HCT116 (cell line): ENCODE data around the gene NOXA1. TPM values are rescaled to one million over a fixed set of nuclear protein-coding genes. Genes with fewer than 3 reads are reported as not detected.

Experiments
- ATAC-seq: fragments of 200-7000 bp; cut with Tn5 transposase; 2 replicates; pipeline ENCODE4 v1.9.1; 2020; ENCODE audit warnings: mild to moderate bottlenecking, moderate library complexity
- BruUV-seq: library from RNA; stranded (reverse); fragments of 400-500 nt; replicated peaks from 2 replicates; lab custom pipeline; 2021; lab: Mats Ljungman, UMichigan
- CTCF ChIA-PET: fragments of 300-600 bp; sonication (Branson Sonifier 250); formaldehyde crosslinking; loops from one replicate; lab custom pipeline; 2021; ENCODE audit warnings: antibody characterized with exemption; lab: Charles Lee
- POLR2A ChIA-PET: fragments of 300-600, 350-600 bp; sonication (Branson Sonifier 250); formaldehyde crosslinking; loops from one replicate; lab custom pipeline; 2021; ENCODE audit warnings: antibody characterized with exemption; lab: Charles Lee
- RAD21 ChIA-PET, 2 experiments: fragments of 300-600 bp; sonication (Branson Sonifier 250); formaldehyde crosslinking; loops; one replicate each; lab custom pipeline; 2023; ENCODE audit warnings: low total read pairs in 2 of 2; ENCODE audit not compliant: uncharacterized antibody in 2 of 2, unreplicated experiment in 2 of 2, low non-redundant PET in 1 of 2; lab: Charles Lee
- DNase-seq: peaks from one replicate; pipeline ENCODE4 v3.0.0-alpha.2; 2010; ENCODE audit warnings: low read depth, low spot score
- H2AFZ ChIP-seq: fragments of 200-600 bp; shearing (Covaris generic), sonication (generic); 2 replicates; pipeline ENCODE4 v1.6.1; 2017; ENCODE audit warnings: low read depth, mixed run types, mixed read lengths, antibody characterized with exemption, low read length; ENCODE audit not compliant: poor library complexity, severe bottlenecking
- H3K27ac ChIP-seq: 2 replicates; pipeline ENCODE4 v1.5.1; 2012; ENCODE audit warnings: low read depth, low read length
- H3K27me3 ChIP-seq: fragments of 200-600 bp; sonication (generic); 2 replicates; pipeline ENCODE4 v1.6.1; 2016; ENCODE audit warnings: mixed run types, low read length, mixed read lengths; ENCODE audit not compliant: insufficient read depth
- H3K36me3 ChIP-seq, 2 experiments: fragments of 200-500 bp in 1 of 2; fragments of 200-600 bp in 1 of 2; sonication (Bioruptor generic) in 1 of 2; sonication (generic) in 1 of 2; 2 replicates each; pipeline versions ENCODE4 v1.5.1 to v1.6.1; 2014 to 2016; ENCODE audit warnings: low read length in 2 of 2, inconsistent platforms in 1 of 2, mixed read lengths in 1 of 2, mixed run types in 1 of 2; ENCODE audit not compliant: insufficient read depth in 2 of 2, control insufficient read depth in 1 of 2
- H3K4me1 ChIP-seq, 2 experiments: fragments of 200-600 bp in 1 of 2; sonication (generic) in 1 of 2; 2 replicates each; pipeline versions ENCODE4 v1.5.1 to v1.6.1; 2012 to 2017; ENCODE audit warnings: low read length in 2 of 2, inconsistent platforms in 1 of 2, mild to moderate bottlenecking in 1 of 2, mixed read lengths in 1 of 2, mixed run types in 1 of 2, moderate library complexity in 1 of 2; ENCODE audit not compliant: insufficient read depth in 2 of 2, control insufficient read depth in 1 of 2
- H3K4me2 ChIP-seq: fragments of 200-600 bp; sonication (generic); 2 replicates; pipeline ENCODE4 v1.6.1; 2017; ENCODE audit warnings: mixed run types, low read length, mixed read lengths
- H3K4me3 ChIP-seq, 2 experiments: fragments of 200-600 bp in 1 of 2; sonication (generic) in 1 of 2; replicated peaks in 1 of 2; 2 replicates each; pipeline ENCODE4 v1.5.1; 2011 to 2016; ENCODE audit warnings: low read length in 2 of 2, control low read depth in 1 of 2, low read depth in 1 of 2, mild to moderate bottlenecking in 1 of 2, mixed read lengths in 1 of 2, mixed run types in 1 of 2
- H3K79me2 ChIP-seq: fragments of 200-600 bp; sonication (generic); 2 replicates; pipeline ENCODE4 v1.6.1; 2017; ENCODE audit warnings: mild to moderate bottlenecking, mixed run types, low read length, moderate library complexity, mixed read lengths; ENCODE audit not compliant: insufficient read depth
- H3K9ac ChIP-seq: fragments of 200-600 bp; sonication (generic); 2 replicates; pipeline ENCODE4 v1.6.1; 2016; ENCODE audit warnings: low read length, mixed read lengths
- H3K9me2 ChIP-seq: fragments of 200-600 bp; sonication (generic), shearing (Covaris generic); 2 replicates; pipeline ENCODE4 v1.6.1; 2017; ENCODE audit warnings: mixed run types, mild to moderate bottlenecking, moderate library complexity; ENCODE audit not compliant: insufficient read depth
- H3K9me3 ChIP-seq, 2 experiments: fragments of 200-500 bp in 1 of 2; fragments of 200-600 bp in 1 of 2; sonication (Bioruptor generic) in 1 of 2; sonication (generic) in 1 of 2; 2 replicates each; pipeline ENCODE4 v1.6.1; 2014 to 2017; ENCODE audit warnings: low read length in 2 of 2, mixed read lengths in 2 of 2, inconsistent platforms in 1 of 2, low read depth in 1 of 2, mild to moderate bottlenecking in 1 of 2, mixed run types in 1 of 2, moderate library complexity in 1 of 2; ENCODE audit not compliant: control insufficient read depth in 1 of 2, insufficient read depth in 1 of 2
- H4K20me1 ChIP-seq: fragments of 200-600 bp; sonication (generic), shearing (Covaris generic); 2 replicates; pipeline ENCODE4 v1.6.1; 2017; ENCODE audit warnings: mixed run types, mild to moderate bottlenecking, moderate library complexity; ENCODE audit not compliant: insufficient read depth
- CBX3 ChIP-seq: IDR thresholded peaks from 2 replicates; pipeline ENCODE4 v1.6.1; 2012; ENCODE audit warnings: low read depth
- CTCF ChIP-seq, 3 experiments: fragments of 200-600 bp in 1 of 3; sonication (generic) in 1 of 3; IDR thresholded peaks in 2 of 3; conservative IDR thresholded peaks in 1 of 3; 2 replicates each; pipeline ENCODE4 v1.5.1; 2012 to 2017; ENCODE audit warnings: low read depth in 2 of 3, low read length in 2 of 3, antibody characterized with exemption in 1 of 3, borderline replicate concordance in 1 of 3, control low read depth in 1 of 3, mild to moderate bottlenecking in 1 of 3, mixed read lengths in 1 of 3, mixed run types in 1 of 3, moderate library complexity in 1 of 3; ENCODE audit not compliant: insufficient read depth in 1 of 3
- ELF1 ChIP-seq: IDR thresholded peaks from 2 replicates; pipeline ENCODE4 v1.6.1; 2012; ENCODE audit warnings: low read depth, borderline replicate concordance
- EZH2phosphoT487 ChIP-seq: fragments of 200-600 bp; IDR thresholded peaks from 2 replicates; pipeline ENCODE4 v1.6.1; 2018; ENCODE audit warnings: antibody characterized with exemption, borderline replicate concordance
- FOSL1 ChIP-seq: IDR thresholded peaks from 2 replicates; pipeline ENCODE4 v1.6.1; 2012; ENCODE audit warnings: low read depth
- JUND ChIP-seq: IDR thresholded peaks from 2 replicates; pipeline ENCODE4 v1.6.1; 2012
- MAX ChIP-seq: IDR thresholded peaks from 2 replicates; pipeline ENCODE4 v1.6.1; 2012
- POLR2AphosphoS5 ChIP-seq: IDR thresholded peaks from 2 replicates; pipeline ENCODE4 v1.6.1; 2011; ENCODE audit warnings: mild to moderate bottlenecking, low read depth, low read length, moderate library complexity
- RAD21 ChIP-seq: IDR thresholded peaks from 2 replicates; pipeline ENCODE4 v1.6.1; 2012; ENCODE audit warnings: low read depth, mild to moderate bottlenecking
- SRF ChIP-seq: IDR thresholded peaks from 2 replicates; pipeline ENCODE4 v1.6.1; 2012; ENCODE audit warnings: low read depth
- TCF7L2 ChIP-seq: IDR thresholded peaks from 2 replicates; pipeline ENCODE4 v1.7.0; 2011; ENCODE audit warnings: borderline replicate concordance, inconsistent platforms; ENCODE audit not compliant: insufficient read depth, insufficient read length; ENCODE audit errors: extremely low read depth
- YY1 ChIP-seq: IDR thresholded peaks from 2 replicates; pipeline ENCODE4 v1.6.1; 2011; ENCODE audit warnings: low read length, low read depth, moderate library complexity, mild to moderate bottlenecking; ENCODE audit not compliant: insufficient replicate concordance; ENCODE audit errors: extremely low read depth
- ZBTB33 ChIP-seq: IDR thresholded peaks from 2 replicates; pipeline ENCODE4 v1.6.1; 2011; ENCODE audit warnings: mild to moderate bottlenecking, low read length, moderate library complexity; ENCODE audit not compliant: insufficient replicate concordance; ENCODE audit errors: extremely low read depth
- ZFX ChIP-seq: fragments of 450-650 bp; IDR thresholded peaks from 2 replicates; pipeline ENCODE4 v1.6.1; 2017
- ZNF274 ChIP-seq: fragments of 200-500 bp; sonication (Bioruptor generic); IDR thresholded peaks from 2 replicates; pipeline ENCODE4 v1.6.1; 2014; ENCODE audit warnings: mild to moderate bottlenecking, low read depth, low read length, inconsistent platforms
- intact Hi-C: fragments of 100-400 bp; cut with micrococcal nuclease; formaldehyde crosslinking; loops from 2 replicates; pipeline ENCODE4 v1.10.0; 2022
- total RNA-seq: library from RNA; stranded (reverse); gene quantifications from one replicate; pipeline ENCODE4 v1.2.1, GENCODE V29; 2021; ENCODE audit not compliant: unreplicated experiment

The NOXA1 gene
- total RNA-seq, 1 experiment from 2014 or later = 13.2 TPM

GRCh38 chr9:137382444-137383080 lies 40.6 kb upstream of the NOXA1 start (continued):
- TF ChIP-seq RAD21 (no peak), JUND (no peak), ELF1 (no peak), ZNF274 (no peak), FOSL1 (no peak), POLR2AphosphoS5 (no peak), CBX3 (no peak)

GRCh38 chr9:137383081-137383783 lies 40.0 kb upstream of the NOXA1 start:
- Histone ChIP-seq H3K4me1 (no peaks in the 10 kb centered on the region), H3K79me2 (no peaks in the 10 kb centered on the region), H3K27me3 (no peaks in the 10 kb centered on the region), H4K20me1 (no peaks in the 10 kb centered on the region), H3K36me3 (no peaks in the 10 kb centered on the region; a peak in 1 of 4 replicates), H3K9me2 (no peaks in the 10 kb centered on the region), H3K9me3 (no peaks in the 10 kb centered on the region), H2AFZ (no peak overlapping the region), H3K4me2 (no peak overlapping the region), H3K9ac (no peak overlapping the region), H3K4me3 (no peak overlapping the region), H3K27ac (no peak overlapping the region)
- intact Hi-C loops = no loop called here
- DNase-seq (no peak), ATAC-seq (no peak)
- TF ChIP-seq EZH2phosphoT487 = no peak
- TF ChIP-seq CTCF (IDR thresholded peaks at IDR 0.05 in 2 of 3, conservative IDR thresholded peaks at IDR 0.05 in 1 of 3; ENCODE audit: borderline replicate concordance in 1 of 3, insufficient read depth in 1 of 3, low read depth in 2 of 3, low read length in 2 of 3) = no peak
- TF ChIP-seq YY1 = no peak
- no peak for TF ChIP-seq MAX
- TF ChIP-seq CBX3 = no peak
- TF ChIP-seq SRF = no peak
- TF ChIP-seq POLR2AphosphoS5 = no peak
- TF ChIP-seq TCF7L2 = no peak
- TF ChIP-seq FOSL1 = no peak
- no peak for TF ChIP-seq ELF1
- TF ChIP-seq ZFX = no peak
- no peak for TF ChIP-seq ZBTB33
- no TSS peak for BruUV-seq
- RAD21 ChIA-PET = no interaction called here
- POLR2A ChIA-PET = no interaction called here
- CTCF ChIA-PET = no interaction called here
